ENCODE data around the gene TMEM198.

Gene TMEM198

DNA sequence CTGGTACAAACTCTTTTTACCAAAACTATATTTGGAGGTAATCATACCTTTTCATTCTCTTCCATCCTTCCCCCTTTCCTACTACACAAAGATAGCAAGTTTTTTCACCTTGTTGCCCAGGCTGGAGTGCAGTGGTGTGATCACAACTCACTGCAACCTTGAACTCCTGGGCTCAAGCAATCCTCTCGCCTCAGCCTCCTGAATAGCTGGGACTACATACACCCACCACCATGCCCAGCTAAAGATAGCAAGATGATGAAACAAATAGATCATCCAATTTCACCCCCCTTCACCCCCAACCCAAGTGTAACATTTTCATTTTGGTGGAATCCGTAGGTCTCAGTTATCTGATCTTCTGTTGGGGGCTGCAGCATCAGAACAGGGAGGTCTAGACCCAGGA is 49.3 kb downstream of the TMEM198 start:
- Histone ChIP-seq H3K27ac (ENCODE audit: low read depth, low read length) (no peak overlapping the region), H3K9me3 (ENCODE audit: control insufficient read depth, insufficient read depth, low read length) (no peaks in the 10 kb centered on the region), H3K27me3 (ENCODE audit: control insufficient read depth, low read length) (no peaks in the 10 kb centered on the region), H3K4me2 (ENCODE audit: low read length) (no peak overlapping the region), H3K36me3 (ENCODE audit: control insufficient read depth, low read length) (no peaks in the 10 kb centered on the region), H3K79me2 (ENCODE audit: control insufficient read depth, low read length) (peaks cover under 1% of the 10 kb centered on the region), H3K4me1 (ENCODE audit: control insufficient read depth, low read length) (peaks cover 9% of the 10 kb centered on the region), H3K4me3 (ENCODE audit: low read length) (no peak overlapping the region), H4K20me1 (ENCODE audit: control insufficient read depth, insufficient read depth, low read depth, low read length) (no peaks in the 10 kb centered on the region), H3K9me2 (replicated peaks; ENCODE audit: control insufficient read depth, low read length) (no peaks in the 10 kb centered on the region), H3F3A (ENCODE audit: control insufficient read depth, insufficient read depth) (no peaks in the 10 kb centered on the region)
- TF ChIP-seq EZH2phosphoT487 (IDR thresholded peaks at IDR 0.05; ENCODE audit: borderline replicate concordance, low read length), result no peak
- TF ChIP-seq, protein P1, sequence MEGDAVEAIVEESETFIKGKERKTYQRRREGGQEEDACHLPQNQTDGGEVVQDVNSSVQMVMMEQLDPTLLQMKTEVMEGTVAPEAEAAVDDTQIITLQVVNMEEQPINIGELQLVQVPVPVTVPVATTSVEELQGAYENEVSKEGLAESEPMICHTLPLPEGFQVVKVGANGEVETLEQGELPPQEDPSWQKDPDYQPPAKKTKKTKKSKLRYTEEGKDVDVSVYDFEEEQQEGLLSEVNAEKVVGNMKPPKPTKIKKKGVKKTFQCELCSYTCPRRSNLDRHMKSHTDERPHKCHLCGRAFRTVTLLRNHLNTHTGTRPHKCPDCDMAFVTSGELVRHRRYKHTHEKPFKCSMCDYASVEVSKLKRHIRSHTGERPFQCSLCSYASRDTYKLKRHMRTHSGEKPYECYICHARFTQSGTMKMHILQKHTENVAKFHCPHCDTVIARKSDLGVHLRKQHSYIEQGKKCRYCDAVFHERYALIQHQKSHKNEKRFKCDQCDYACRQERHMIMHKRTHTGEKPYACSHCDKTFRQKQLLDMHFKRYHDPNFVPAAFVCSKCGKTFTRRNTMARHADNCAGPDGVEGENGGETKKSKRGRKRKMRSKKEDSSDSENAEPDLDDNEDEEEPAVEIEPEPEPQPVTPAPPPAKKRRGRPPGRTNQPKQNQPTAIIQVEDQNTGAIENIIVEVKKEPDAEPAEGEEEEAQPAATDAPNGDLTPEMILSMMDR (IDR thresholded peaks at IDR 0.05; ENCODE audit: low read depth, low read length, poor library complexity, severe bottlenecking), result no peak

DNA sequence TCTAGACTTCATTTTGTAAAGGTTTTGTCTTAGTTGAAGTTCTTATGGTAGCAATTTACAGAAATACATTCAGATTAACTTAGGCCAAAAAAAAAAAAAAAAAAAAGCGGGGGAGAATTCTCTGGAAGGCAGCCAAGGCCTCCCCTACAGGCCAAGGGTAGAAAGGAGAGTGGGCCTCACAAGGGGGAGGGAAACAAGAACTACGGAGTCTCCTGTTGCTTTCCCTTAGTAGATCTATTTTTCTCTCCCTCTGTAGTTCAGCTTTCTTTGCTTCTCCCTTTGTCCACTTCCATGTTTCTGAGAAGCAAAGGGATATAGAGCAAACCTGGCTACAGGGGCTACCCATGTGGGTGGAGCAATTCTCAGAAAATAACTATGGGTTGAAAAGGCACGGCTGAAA is 51.4 kb downstream of the TMEM198 start:
- Histone ChIP-seq H3F3A (ENCODE audit: control insufficient read depth, insufficient read depth) (no peaks in the 10 kb centered on the region), H3K4me3 (ENCODE audit: low read length) (no peak overlapping the region), H3K27me3 (ENCODE audit: control insufficient read depth, low read length) (no peaks in the 10 kb centered on the region), H3K79me2 (ENCODE audit: control insufficient read depth, low read length) (peaks cover 3% of the 10 kb centered on the region), H3K9me2 (replicated peaks; ENCODE audit: control insufficient read depth, low read length) (no peaks in the 10 kb centered on the region), H4K20me1 (ENCODE audit: control insufficient read depth, insufficient read depth, low read depth, low read length) (no peaks in the 10 kb centered on the region), H3K4me2 (ENCODE audit: low read length) (no peak overlapping the region), H3K36me3 (ENCODE audit: control insufficient read depth, low read length) (no peaks in the 10 kb centered on the region), H3K9me3 (ENCODE audit: control insufficient read depth, insufficient read depth, low read length) (no peaks in the 10 kb centered on the region), H3K4me1 (ENCODE audit: control insufficient read depth, low read length) (peaks cover 15% of the 10 kb centered on the region), H3K27ac (ENCODE audit: low read depth, low read length) (no peak overlapping the region)
- TF ChIP-seq EZH2phosphoT487 (IDR thresholded peaks at IDR 0.05; ENCODE audit: borderline replicate concordance, low read length), result no peak
- TF ChIP-seq, protein P1 (IDR thresholded peaks at IDR 0.05; ENCODE audit: low read depth, low read length, poor library complexity, severe bottlenecking), result no peak

DNA sequence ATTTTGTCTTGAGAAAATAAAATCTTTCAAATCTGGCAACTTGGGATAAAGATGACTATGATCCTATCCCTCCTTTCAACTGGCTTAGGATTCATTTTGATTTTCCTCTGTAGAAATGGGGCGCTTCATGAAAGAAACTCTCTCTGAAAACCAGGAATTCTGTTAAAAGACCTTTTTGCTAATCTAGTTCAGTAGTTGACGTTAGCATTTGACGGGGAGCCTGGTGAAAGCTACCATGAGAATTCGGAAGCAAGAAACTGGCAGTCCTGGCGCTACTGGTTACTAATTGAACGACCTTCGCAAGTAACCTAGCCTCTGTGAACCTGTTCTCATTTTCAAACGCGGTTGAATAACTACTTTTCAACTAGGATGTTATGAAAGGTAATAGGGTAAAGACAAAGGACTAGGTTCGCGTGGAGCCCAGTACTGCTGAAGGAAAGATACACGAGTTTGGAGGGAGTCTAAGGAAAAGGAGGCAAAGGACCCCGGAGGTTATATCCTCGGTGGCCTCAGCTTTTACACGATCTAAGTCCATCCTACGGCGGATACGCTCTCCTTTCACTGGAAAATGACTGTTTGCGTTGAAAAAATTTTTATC is 53.2 kb downstream of the TMEM198 start:
- Histone ChIP-seq H3K9me3 (ENCODE audit: control insufficient read depth, insufficient read depth, low read length) (no peaks in the 10 kb centered on the region), H3K4me1 (ENCODE audit: control insufficient read depth, low read length) (peaks cover 15% of the 10 kb centered on the region), H3K4me2 (ENCODE audit: low read length) (peak overlapping the region; percentile 95), H3K27ac (ENCODE audit: low read depth, low read length) (peak overlapping the region; percentile 60; the same call in 1 of the 2 replicates), H4K20me1 (ENCODE audit: control insufficient read depth, insufficient read depth, low read depth, low read length) (no peaks in the 10 kb centered on the region), H3K79me2 (ENCODE audit: control insufficient read depth, low read length) (peaks cover 3% of the 10 kb centered on the region), H3F3A (ENCODE audit: control insufficient read depth, insufficient read depth) (no peaks in the 10 kb centered on the region), H3K9me2 (replicated peaks; ENCODE audit: control insufficient read depth, low read length) (no peaks in the 10 kb centered on the region), H3K27me3 (ENCODE audit: control insufficient read depth, low read length) (no peaks in the 10 kb centered on the region), H3K36me3 (ENCODE audit: control insufficient read depth, low read length) (no peaks in the 10 kb centered on the region), H3K4me3 (ENCODE audit: low read length) (peak overlapping the region; percentile 92)
- TF ChIP-seq, protein P1 (IDR thresholded peaks at IDR 0.05; ENCODE audit: low read depth, low read length, poor library complexity, severe bottlenecking), result no peak

Data from DOHH2 (cell line).